ENCODE data around the gene DMD. TPM values are rescaled to one million over a fixed set of nuclear protein-coding genes. Genes with fewer than 3 reads are reported as not detected.

The DMD gene
- total and polyA plus RNA-seq, 2 of the 8 experiments (the other 6 are each of a cell fraction or from before 2014, with no cell fraction given) = 4.8 to 7.4 TPM

GRCh38 chrX:31318866-31319265 is 1892.5 kb downstream of the DMD start (continued):
- TF ChIP-seq SP1 (IDR thresholded peaks at IDR 0.05; ENCODE audit: low read depth, low read length) = no peak
- TF ChIP-seq PHF8 (conservative IDR thresholded peaks at IDR 0.05; ENCODE audit: low read depth, low read length) = no peak
- TF ChIP-seq SAP30 (IDR thresholded peaks at IDR 0.05; ENCODE audit: insufficient read depth, insufficient replicate concordance, low read length) = no peak
- no peak for TF ChIP-seq GTF2F1 (IDR thresholded peaks at IDR 0.05; ENCODE audit: borderline replicate concordance, low read depth, low read length)

Measured in H1 (cell line).